SU-DHL-6 (cell line): ENCODE data around the gene DNAH3.
"Not testable (repeated sequence)": the region's sequence is repeated elsewhere in the genome, so short reads cannot be mapped to it uniquely, and the experiment has no call there.

ENCODE experiments used
- H2AFZ ChIP-seq: fragments of 200-600 bp; sonication (generic); 2 replicates; pipeline ENCODE4 v1.6.1; 2014; ENCODE audit warnings: low read depth, mild to moderate bottlenecking, moderate library complexity, mixed read lengths, antibody characterized with exemption, low read length; ENCODE audit not compliant: severe bottlenecking
- H3F3A ChIP-seq: fragments of 200-600 bp; shearing (Covaris generic); 2 replicates; pipeline ENCODE4 v1.6.0; 2016; ENCODE audit warnings: antibody characterized with exemption, mild to moderate bottlenecking; ENCODE audit not compliant: insufficient read depth
- H3K27ac ChIP-seq: fragments of 200-600 bp; sonication (generic); 2 replicates; pipeline ENCODE4 v1.5.1; 2016; ENCODE audit warnings: low read depth, mild to moderate bottlenecking, low read length, moderate library complexity, mixed read lengths
- H3K27me3 ChIP-seq: fragments of 200-600 bp; sonication (generic), shearing (Covaris generic); 2 replicates; pipeline ENCODE4 v1.6.0; 2014; ENCODE audit warnings: mild to moderate bottlenecking, low read length
- H3K36me3 ChIP-seq: fragments of 200-600 bp; sonication (generic); 2 replicates; pipeline ENCODE4 v1.6.1; 2014; ENCODE audit warnings: mild to moderate bottlenecking, low read length, mixed read lengths
- H3K4me2 ChIP-seq: fragments of 300-600, 200-600 bp; shearing (Covaris generic), sonication (generic); 2 replicates; pipeline ENCODE4 v1.6.0; 2014; ENCODE audit warnings: low read length, low read depth, mild to moderate bottlenecking; ENCODE audit not compliant: poor library complexity, severe bottlenecking
- H3K4me3 ChIP-seq: fragments of 200-600 bp; sonication (generic); 2 replicates; pipeline ENCODE4 v1.5.1; 2014; ENCODE audit warnings: antibody characterized with exemption, low read length, mild to moderate bottlenecking, mixed read lengths; ENCODE audit not compliant: insufficient read depth, poor library complexity, severe bottlenecking
- H3K79me2 ChIP-seq: fragments of 200-600 bp; sonication (generic); 2 replicates; pipeline ENCODE4 v1.6.1; 2014; ENCODE audit warnings: mild to moderate bottlenecking, low read length, moderate library complexity; ENCODE audit not compliant: insufficient read depth
- H3K9ac ChIP-seq: fragments of 200-600 bp; sonication (generic); 2 replicates; pipeline ENCODE4 v1.7.0; 2014; ENCODE audit warnings: mild to moderate bottlenecking, low read length
- H3K9me2 ChIP-seq: fragments of 200-600 bp; sonication (generic); replicated peaks from 2 replicates; pipeline ENCODE4 v1.6.1; 2014; ENCODE audit warnings: low read length; ENCODE audit not compliant: insufficient read depth
- H3K9me3 ChIP-seq: fragments of 200-600 bp; sonication (generic); 2 replicates; pipeline ENCODE4 v1.6.1; 2014; ENCODE audit warnings: low read length, mixed read lengths; ENCODE audit not compliant: insufficient read depth
- H4K20me1 ChIP-seq: fragments of 200-600 bp; sonication (generic); 2 replicates; pipeline ENCODE4 v1.6.1; 2014; ENCODE audit warnings: low read depth, mild to moderate bottlenecking, antibody characterized with exemption, low read length, moderate library complexity, mixed read lengths
- CTCF ChIP-seq: fragments of 200-600 bp; sonication (generic); IDR thresholded peaks from one replicate; pipeline ENCODE4 v1.5.1; 2017; ENCODE audit warnings: antibody characterized with exemption, mild to moderate bottlenecking, low read length, moderate library complexity; ENCODE audit not compliant: insufficient read depth, poor library complexity, severe bottlenecking
- EZH2phosphoT487 ChIP-seq: fragments of 200-600 bp; sonication (generic), shearing (Covaris generic); conservative IDR thresholded peaks from 2 replicates; pipeline ENCODE4 v1.6.1; 2018; ENCODE audit warnings: mild to moderate bottlenecking, antibody characterized with exemption, low read length, moderate library complexity, mixed read lengths

The DNAH3 gene

GRCh38 chr16:21179126-21179982 lies 28.7 kb upstream of the DNAH3 start:
- H3K27ac ChIP-seq = no peak overlapping the region
- H3F3A ChIP-seq = no peaks in the 10 kb centered on the region
- TF ChIP-seq EZH2phosphoT487 = no peak
- no peak for TF ChIP-seq CTCF
- H3K4me3 ChIP-seq = no peak overlapping the region
- H3K36me3 ChIP-seq = peaks cover 9% of the 10 kb centered on the region; the same call in 1 of the 2 replicates
- H3K9me3 ChIP-seq = no peaks in the 10 kb centered on the region
- no peaks in the 10 kb centered on the region for H3K27me3 ChIP-seq
- H3K4me2 ChIP-seq = no peak overlapping the region
- H2AFZ ChIP-seq = no peak overlapping the region
- no peaks in the 10 kb centered on the region for H4K20me1 ChIP-seq
- H3K9me2 ChIP-seq = no peaks in the 10 kb centered on the region
- no peaks in the 10 kb centered on the region for H3K79me2 ChIP-seq
- H3K9ac ChIP-seq = no peak overlapping the region

- no peaks in the 10 kb centered on the region for H4K20me1 ChIP-seq
- H3K27me3 ChIP-seq = no peaks in the 10 kb centered on the region
- H3K36me3 ChIP-seq = peaks cover 14% of the 10 kb centered on the region
- TF ChIP-seq CTCF (no peak), EZH2phosphoT487 (no peak)
- H3K9me3 ChIP-seq = no peaks in the 10 kb centered on the region
- H3F3A ChIP-seq = no peaks in the 10 kb centered on the region
- H2AFZ ChIP-seq = no peak overlapping the region
- no peak overlapping the region for H3K27ac ChIP-seq
- H3K9ac ChIP-seq = no peak overlapping the region
- H3K9me2 ChIP-seq = no peaks in the 10 kb centered on the region
- H3K79me2 ChIP-seq = no peaks in the 10 kb centered on the region
- H3K4me3 ChIP-seq = no peak overlapping the region
- no peak overlapping the region for H3K4me2 ChIP-seq
Observed at GRCh38 chr16:21175397-21175796, 24.8 kb upstream of the DNAH3 start.

- H3K27me3 ChIP-seq = no peaks in the 10 kb centered on the region
- no peaks in the 10 kb centered on the region for H3K9me2 ChIP-seq
- H4K20me1 ChIP-seq = no peaks in the 10 kb centered on the region
- no peaks in the 10 kb centered on the region for H3K9me3 ChIP-seq
- no peaks in the 10 kb centered on the region for H3K79me2 ChIP-seq
- H3K4me3 ChIP-seq = no peak overlapping the region
- no peaks in the 10 kb centered on the region for H3F3A ChIP-seq
- H3K9ac ChIP-seq = no peak overlapping the region
- H3K4me2 ChIP-seq = no peak overlapping the region
- peaks cover 8% of the 10 kb centered on the region for H3K36me3 ChIP-seq
- TF ChIP-seq CTCF = no peak
- no peak for TF ChIP-seq EZH2phosphoT487
- H2AFZ ChIP-seq = no peak overlapping the region
- no peak overlapping the region for H3K27ac ChIP-seq
Observed at GRCh38 chr16:21172650-21173049, 22.0 kb upstream of the DNAH3 start.

- H3K9ac ChIP-seq = not testable (repeated sequence)
Observed at GRCh38 chr16:21170116-21170515, 19.5 kb upstream of the DNAH3 start.

More at GRCh38 chr16:21170116-21170515, 19.5 kb upstream of the DNAH3 start:
- not testable (repeated sequence) for H3K9me3 ChIP-seq, H2AFZ ChIP-seq, H3K9me2 ChIP-seq, H3F3A ChIP-seq, H3K27ac ChIP-seq, H4K20me1 ChIP-seq, H3K4me3 ChIP-seq, H3K27me3 ChIP-seq, H3K36me3 ChIP-seq, H3K4me2 ChIP-seq, H3K79me2 ChIP-seq
